Neural progenitor cell (in vitro differentiated cells): ENCODE data around the gene HNF1B.

Source experiments
- EZH2 ChIP-seq: fragments of 200-600 bp; sonication (generic); IDR thresholded peaks from 2 replicates; pipeline ENCODE4 v1.6.1; 2017; ENCODE audit warnings: antibody characterized with exemption, mild to moderate bottlenecking, moderate library complexity
- TF ChIP-seq, protein P1 (sequence below): fragments of 200-600 bp; sonication (generic); IDR thresholded peaks from 2 replicates; pipeline ENCODE4 v1.5.1; 2017; ENCODE audit warnings: antibody characterized with exemption, mild to moderate bottlenecking

GRCh38 chr17:37759014-37759637 lies 14.3 kb upstream of the HNF1B start:
- TF ChIP-seq EZH2 = no peak
- TF ChIP-seq, protein P1, sequence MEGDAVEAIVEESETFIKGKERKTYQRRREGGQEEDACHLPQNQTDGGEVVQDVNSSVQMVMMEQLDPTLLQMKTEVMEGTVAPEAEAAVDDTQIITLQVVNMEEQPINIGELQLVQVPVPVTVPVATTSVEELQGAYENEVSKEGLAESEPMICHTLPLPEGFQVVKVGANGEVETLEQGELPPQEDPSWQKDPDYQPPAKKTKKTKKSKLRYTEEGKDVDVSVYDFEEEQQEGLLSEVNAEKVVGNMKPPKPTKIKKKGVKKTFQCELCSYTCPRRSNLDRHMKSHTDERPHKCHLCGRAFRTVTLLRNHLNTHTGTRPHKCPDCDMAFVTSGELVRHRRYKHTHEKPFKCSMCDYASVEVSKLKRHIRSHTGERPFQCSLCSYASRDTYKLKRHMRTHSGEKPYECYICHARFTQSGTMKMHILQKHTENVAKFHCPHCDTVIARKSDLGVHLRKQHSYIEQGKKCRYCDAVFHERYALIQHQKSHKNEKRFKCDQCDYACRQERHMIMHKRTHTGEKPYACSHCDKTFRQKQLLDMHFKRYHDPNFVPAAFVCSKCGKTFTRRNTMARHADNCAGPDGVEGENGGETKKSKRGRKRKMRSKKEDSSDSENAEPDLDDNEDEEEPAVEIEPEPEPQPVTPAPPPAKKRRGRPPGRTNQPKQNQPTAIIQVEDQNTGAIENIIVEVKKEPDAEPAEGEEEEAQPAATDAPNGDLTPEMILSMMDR = no peak
